Epithelial cell of esophagus (primary cell): ENCODE measurements around the gene CPT1B.

Experiments used
- DNase-seq: peaks from one replicate; pipeline ENCODE4 v3.0.0; 2010; ENCODE audit warnings: low read depth
- H3K4me3 ChIP-seq: 2 replicates; pipeline ENCODE4 v1.5.1; 2011; ENCODE audit warnings: mild to moderate bottlenecking, low read length, control low read depth
- TF ChIP-seq, protein P1 (sequence below): IDR thresholded peaks from 2 replicates; pipeline ENCODE4 v1.5.1; 2011; ENCODE audit warnings: low read depth, mild to moderate bottlenecking, low read length, control low read depth, inconsistent platforms; ENCODE audit not compliant: insufficient read depth; ENCODE audit errors: missing control alignments

CPT1B gene

GRCh38 chr22:50532824-50533796 is 45.1 kb downstream of the CPT1B start:
- no peak for DNase-seq
- H3K4me3 ChIP-seq, result no peak overlapping the region
- TF ChIP-seq, protein P1, sequence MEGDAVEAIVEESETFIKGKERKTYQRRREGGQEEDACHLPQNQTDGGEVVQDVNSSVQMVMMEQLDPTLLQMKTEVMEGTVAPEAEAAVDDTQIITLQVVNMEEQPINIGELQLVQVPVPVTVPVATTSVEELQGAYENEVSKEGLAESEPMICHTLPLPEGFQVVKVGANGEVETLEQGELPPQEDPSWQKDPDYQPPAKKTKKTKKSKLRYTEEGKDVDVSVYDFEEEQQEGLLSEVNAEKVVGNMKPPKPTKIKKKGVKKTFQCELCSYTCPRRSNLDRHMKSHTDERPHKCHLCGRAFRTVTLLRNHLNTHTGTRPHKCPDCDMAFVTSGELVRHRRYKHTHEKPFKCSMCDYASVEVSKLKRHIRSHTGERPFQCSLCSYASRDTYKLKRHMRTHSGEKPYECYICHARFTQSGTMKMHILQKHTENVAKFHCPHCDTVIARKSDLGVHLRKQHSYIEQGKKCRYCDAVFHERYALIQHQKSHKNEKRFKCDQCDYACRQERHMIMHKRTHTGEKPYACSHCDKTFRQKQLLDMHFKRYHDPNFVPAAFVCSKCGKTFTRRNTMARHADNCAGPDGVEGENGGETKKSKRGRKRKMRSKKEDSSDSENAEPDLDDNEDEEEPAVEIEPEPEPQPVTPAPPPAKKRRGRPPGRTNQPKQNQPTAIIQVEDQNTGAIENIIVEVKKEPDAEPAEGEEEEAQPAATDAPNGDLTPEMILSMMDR, result no peak

DNA sequence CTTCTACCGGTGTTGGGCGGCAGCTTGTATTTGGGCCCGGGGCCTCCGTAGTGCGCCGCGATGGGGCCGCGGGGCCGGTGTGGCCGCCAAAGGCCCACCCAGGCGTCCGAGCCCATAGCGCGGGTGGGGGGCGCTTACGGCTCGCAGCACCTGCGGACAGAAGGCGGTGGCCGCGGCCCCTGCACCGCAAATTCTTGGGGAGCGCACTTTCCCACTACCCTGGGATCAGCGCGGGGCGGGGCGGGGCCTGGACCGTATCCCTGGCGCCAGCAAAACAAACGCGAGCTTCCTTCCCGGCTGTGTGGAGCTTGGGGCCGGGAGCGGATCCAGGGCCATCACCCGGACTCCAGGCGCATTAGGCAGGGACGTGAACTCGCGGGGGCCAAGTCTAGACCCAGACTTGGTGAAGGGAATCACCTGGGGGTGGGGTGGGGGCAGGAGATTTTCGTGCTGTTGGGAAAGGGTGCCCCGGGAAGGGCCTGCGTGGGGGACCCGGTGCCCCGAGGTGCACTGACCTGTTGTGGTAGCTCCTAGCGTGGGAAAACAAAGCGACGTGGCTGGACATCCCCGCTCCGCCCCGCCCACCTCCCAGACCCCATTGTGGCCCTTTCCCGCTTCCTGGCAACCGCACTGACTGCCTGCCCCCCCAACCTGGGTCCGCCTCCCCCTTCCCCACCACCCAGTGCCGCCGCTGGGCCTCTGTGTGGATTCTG is 46.1 kb downstream of the CPT1B start:
- peak overlapping the region; percentile 79 for H3K4me3 ChIP-seq
- DNase-seq, result peak; percentile 75
- TF ChIP-seq, protein P1, result no peak

DNA sequence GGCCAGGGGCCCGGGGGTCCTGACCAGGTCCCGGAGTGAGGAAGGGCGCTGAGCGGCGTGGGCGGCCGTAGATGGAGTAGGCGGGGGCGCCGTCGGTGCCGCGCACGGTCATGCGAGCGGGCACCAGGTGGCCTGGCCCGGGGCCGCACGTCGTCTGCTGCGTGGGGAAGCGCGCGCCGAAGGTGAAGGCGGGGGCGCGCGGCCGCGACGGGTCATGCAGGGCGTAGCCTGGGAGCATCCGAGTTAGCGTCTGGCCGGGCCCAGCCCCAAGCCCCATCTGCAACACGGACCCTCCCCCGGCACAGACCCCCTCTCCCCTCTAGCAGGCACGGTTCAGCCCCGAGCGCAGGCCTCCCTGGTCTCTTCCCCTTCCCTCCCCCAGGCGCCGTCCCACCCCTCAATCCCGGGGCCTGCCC is 46.7 kb downstream of the CPT1B start:
- peak; percentile 72 for DNase-seq
- TF ChIP-seq, protein P1, result no peak
- H3K4me3 ChIP-seq, result peak overlapping the region; percentile 79

- peak; percentile 92 for DNase-seq
- H3K4me3 ChIP-seq, result peak overlapping the region; percentile 79
- TF ChIP-seq, protein P1, result no peak
Observed at GRCh38 chr22:50530877-50531545, 47.2 kb downstream of the CPT1B start.

DNA sequence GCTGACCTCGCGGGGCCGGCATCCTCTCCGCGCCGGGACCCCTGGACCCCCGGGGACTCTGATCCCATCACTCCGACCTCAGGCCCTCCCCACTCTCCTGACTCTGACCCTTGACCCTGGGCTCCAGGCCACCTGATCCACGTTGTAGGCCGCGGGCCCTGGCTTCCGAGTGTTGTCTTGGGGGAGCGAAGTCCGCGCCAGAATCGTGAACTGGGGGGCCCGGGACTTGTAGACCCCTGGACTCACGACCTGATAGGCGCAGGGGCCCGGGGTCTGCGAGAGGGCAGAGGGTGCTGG is 47.7 kb downstream of the CPT1B start:
- H3K4me3 ChIP-seq, result peak overlapping the region; percentile 79
- peak; percentile 37 for DNase-seq

GRCh38 chr22:50529897-50530579 is 48.2 kb downstream of the CPT1B start, which contains the start of gene TYMP:
TYMP (minus strand) TSS chr22:50530012; CDS start chr22:50529709, 303 bp downstream.
- TF ChIP-seq, protein P1, result no peak
- H3K4me3 ChIP-seq, result peak within 1 kb of the TSS; percentile 79
- peak; percentile 85 for DNase-seq

More for the DNA sequence above, 47.7 kb downstream of the CPT1B start:
- TF ChIP-seq, protein P1, result no peak
